Astrocyte of the cerebellum (primary cell): Measurements from ENCODE around the gene ALX3.
"Not testable (repeated sequence)": the region's sequence is repeated elsewhere in the genome, so short reads cannot be mapped to it uniquely, and the experiment has no call there.

Experiments used
- DNase-seq: peaks from one replicate; pipeline ENCODE4 v3.0.0-alpha.2; 2011; ENCODE audit warnings: low read depth
- H3K4me3 ChIP-seq: 2 replicates; pipeline ENCODE4 v1.5.1; 2011; ENCODE audit warnings: mild to moderate bottlenecking, low read depth, low read length, moderate library complexity
- CTCF ChIP-seq: IDR thresholded peaks from 2 replicates; pipeline ENCODE4 v1.5.1; 2012; ENCODE audit warnings: low read length, low read depth, moderate library complexity, mild to moderate bottlenecking; ENCODE audit errors: missing control alignments
- in situ Hi-C: cut with HindIII; loops from 2 replicates; pipeline ENCODE4 v1.10.0; 2017; ENCODE audit warnings: low sequenced_read_pairs

The ALX3 gene

GRCh38 chr1:110085671-110086070, 15.2 kb upstream of the ALX3 start:
- TF ChIP-seq CTCF, result no peak
- no peak for DNase-seq
- H3K4me3 ChIP-seq, result no peak overlapping the region
- in situ Hi-C loops, result no loop called here

GRCh38 chr1:110084227-110085078, 14.0 kb upstream of the ALX3 start:
- in situ Hi-C loops, result no loop called here
- peak overlapping the region; percentile 40 for H3K4me3 ChIP-seq
- peak; percentile 4 for DNase-seq
- no peak for TF ChIP-seq CTCF

- TF ChIP-seq CTCF, result no peak
- DNase-seq, result no peak
- no peak overlapping the region for H3K4me3 ChIP-seq
- in situ Hi-C loops, result no loop called here
Observed at GRCh38 chr1:110083866-110084226, 13.4 kb upstream of the ALX3 start.

GRCh38 chr1:110083061-110083865, 12.8 kb upstream of the ALX3 start:
- H3K4me3 ChIP-seq, result no peak overlapping the region
- TF ChIP-seq CTCF, result no peak
- in situ Hi-C loops, result no loop called here
- DNase-seq, result no peak

- in situ Hi-C loops, result no loop called here
- no peak for DNase-seq
- TF ChIP-seq CTCF, result no peak
- no peak overlapping the region for H3K4me3 ChIP-seq
Observed at GRCh38 chr1:110082477-110082876, 12.0 kb upstream of the ALX3 start.

- no peak for DNase-seq
- H3K4me3 ChIP-seq, result no peak overlapping the region
- in situ Hi-C loops, result no loop called here
- no peak for TF ChIP-seq CTCF
Observed at GRCh38 chr1:110081061-110081460, 10.6 kb upstream of the ALX3 start.

GRCh38 chr1:110079995-110080394, 9.5 kb upstream of the ALX3 start:
- DNase-seq, in situ Hi-C loops, H3K4me3 ChIP-seq: not testable (repeated sequence)
